Nephron progenitor cell (in vitro differentiated cells): ENCODE data around the gene FOXI2.
A peak's percentile ranks its signal among the peaks of the same experiment; 100 is the strongest.

Experiments used
- DNase-seq: peaks from one replicate; pipeline ENCODE4 v3.0.0; 2021
- H3K27ac Mint-ChIP-seq: 2 replicates; pipeline ENCODE4 v1.8.0; 2021; ENCODE audit warnings: mild to moderate bottlenecking, moderate library complexity, mixed read lengths
- H3K27me3 Mint-ChIP-seq: 2 replicates; pipeline ENCODE4 v1.8.0; 2021; ENCODE audit warnings: mild to moderate bottlenecking, low read depth, mixed read lengths; ENCODE audit not compliant: poor library complexity
- H3K36me3 Mint-ChIP-seq: 2 replicates; pipeline ENCODE4 v1.8.0; 2021; ENCODE audit warnings: low read depth, mixed read lengths
- H3K4me1 Mint-ChIP-seq: 2 replicates; pipeline ENCODE4 v1.8.0; 2021; ENCODE audit warnings: mixed read lengths
- H3K4me3 Mint-ChIP-seq: 2 replicates; pipeline ENCODE4 v1.8.0; 2021; ENCODE audit warnings: mild to moderate bottlenecking, moderate library complexity, mixed read lengths
- H3K9me3 Mint-ChIP-seq: 2 replicates; pipeline ENCODE4 v1.8.0; 2021; ENCODE audit warnings: mild to moderate bottlenecking, moderate library complexity, mixed read lengths
- TF ChIP-seq, protein P1 (sequence below): fragments of 200-600 bp; sonication (generic); IDR thresholded peaks from 2 replicates; pipeline ENCODE4 v1.5.0; 2021; ENCODE audit warnings: antibody characterized with exemption

Gene FOXI2

GRCh38 chr10:127720903-127721302, 16.1 kb upstream of the FOXI2 start:
- no peaks in the 10 kb centered on the region for H3K4me1 Mint-ChIP-seq
- H3K36me3 Mint-ChIP-seq, result peaks cover 5% of the 10 kb centered on the region
- H3K9me3 Mint-ChIP-seq, result peaks cover 29% of the 10 kb centered on the region
- no peak overlapping the region for H3K4me3 Mint-ChIP-seq
- no peak for DNase-seq
- H3K27me3 Mint-ChIP-seq, result peaks cover 46% of the 10 kb centered on the region
- H3K27ac Mint-ChIP-seq, result no peak overlapping the region
- TF ChIP-seq, protein P1, sequence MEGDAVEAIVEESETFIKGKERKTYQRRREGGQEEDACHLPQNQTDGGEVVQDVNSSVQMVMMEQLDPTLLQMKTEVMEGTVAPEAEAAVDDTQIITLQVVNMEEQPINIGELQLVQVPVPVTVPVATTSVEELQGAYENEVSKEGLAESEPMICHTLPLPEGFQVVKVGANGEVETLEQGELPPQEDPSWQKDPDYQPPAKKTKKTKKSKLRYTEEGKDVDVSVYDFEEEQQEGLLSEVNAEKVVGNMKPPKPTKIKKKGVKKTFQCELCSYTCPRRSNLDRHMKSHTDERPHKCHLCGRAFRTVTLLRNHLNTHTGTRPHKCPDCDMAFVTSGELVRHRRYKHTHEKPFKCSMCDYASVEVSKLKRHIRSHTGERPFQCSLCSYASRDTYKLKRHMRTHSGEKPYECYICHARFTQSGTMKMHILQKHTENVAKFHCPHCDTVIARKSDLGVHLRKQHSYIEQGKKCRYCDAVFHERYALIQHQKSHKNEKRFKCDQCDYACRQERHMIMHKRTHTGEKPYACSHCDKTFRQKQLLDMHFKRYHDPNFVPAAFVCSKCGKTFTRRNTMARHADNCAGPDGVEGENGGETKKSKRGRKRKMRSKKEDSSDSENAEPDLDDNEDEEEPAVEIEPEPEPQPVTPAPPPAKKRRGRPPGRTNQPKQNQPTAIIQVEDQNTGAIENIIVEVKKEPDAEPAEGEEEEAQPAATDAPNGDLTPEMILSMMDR, result no peak

- Mint-ChIP-seq H3K27me3 (peaks cover 94% of the 10 kb centered on the region), H3K36me3 (peaks cover 5% of the 10 kb centered on the region), H3K4me1 (peaks cover 11% of the 10 kb centered on the region), H3K9me3 (peaks cover 16% of the 10 kb centered on the region), H3K27ac (no peak overlapping the region), H3K4me3 (peak overlapping the region; percentile 71)
- no peak for DNase-seq
- TF ChIP-seq, protein P1, result no peak
These were observed 2.2 kb upstream of the FOXI2 start for GRCh38 chr10:127734753-127735152.

- H3K36me3 Mint-ChIP-seq, result peaks cover 5% of the 10 kb centered on the region
- TF ChIP-seq, protein P1, result no peak
- H3K4me1 Mint-ChIP-seq, result peaks cover 15% of the 10 kb centered on the region
- H3K9me3 Mint-ChIP-seq, result peaks cover 12% of the 10 kb centered on the region
- peak overlapping the region; percentile 71 for H3K4me3 Mint-ChIP-seq
- no peak overlapping the region for H3K27ac Mint-ChIP-seq
- peaks cover 94% of the 10 kb centered on the region for H3K27me3 Mint-ChIP-seq
- no peak for DNase-seq
These were observed 1.8 kb upstream of the FOXI2 start for GRCh38 chr10:127735156-127735555.

DNA sequence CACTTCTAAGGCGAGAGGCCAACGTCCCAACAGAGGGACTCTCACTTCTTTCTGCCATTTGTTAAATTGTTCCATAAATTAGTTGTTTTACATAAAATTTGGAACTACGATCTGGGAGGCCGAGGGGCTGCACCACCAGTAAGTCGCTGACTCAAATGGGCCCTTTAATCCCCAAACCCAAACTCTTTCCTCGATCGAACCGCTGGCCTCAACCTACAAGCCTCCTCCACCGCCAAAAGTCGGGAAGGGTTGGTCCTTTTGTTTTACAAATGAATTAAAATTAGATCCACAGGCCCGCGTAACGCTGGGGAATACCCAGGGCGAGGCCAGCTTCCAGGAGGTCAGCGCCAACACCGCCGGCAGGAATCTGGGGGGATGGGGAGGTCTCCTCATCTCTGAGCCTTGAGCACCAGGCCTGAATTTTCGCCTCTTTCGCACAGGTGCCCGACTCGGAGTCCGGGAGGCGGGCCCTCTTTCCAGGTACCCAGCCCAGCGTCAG, 1.2 kb upstream of the FOXI2 start:
- no peak for DNase-seq
- peak overlapping the region; percentile 71 for H3K4me3 Mint-ChIP-seq

GRCh38 chr10:127736222-127736914, 617 bp upstream of the FOXI2 start:
- H3K36me3 Mint-ChIP-seq, result peaks cover 5% of the 10 kb centered on the region
- peaks cover 26% of the 10 kb centered on the region for H3K4me1 Mint-ChIP-seq
- TF ChIP-seq, protein P1, result no peak
- peaks cover 93% of the 10 kb centered on the region for H3K27me3 Mint-ChIP-seq
- H3K4me3 Mint-ChIP-seq, result peak overlapping the region; percentile 80
- peaks cover 5% of the 10 kb centered on the region for H3K9me3 Mint-ChIP-seq
- DNase-seq, result peak; percentile 51
- H3K27ac Mint-ChIP-seq, result no peak overlapping the region

More for the DNA sequence above, 1.2 kb upstream of the FOXI2 start:
- Mint-ChIP-seq H3K27ac (no peak overlapping the region), H3K9me3 (peaks cover 7% of the 10 kb centered on the region), H3K4me1 (peaks cover 21% of the 10 kb centered on the region), H3K27me3 (peaks cover 93% of the 10 kb centered on the region), H3K36me3 (peaks cover 5% of the 10 kb centered on the region)
- TF ChIP-seq, protein P1, result no peak
